Measurements from ENCODE around the gene NAGLU. TPM values are rescaled to one million over a fixed set of nuclear protein-coding genes. Genes with fewer than 3 reads are reported as not detected.

NAGLU gene
- total and polyA plus RNA-seq, 2 of the 13 experiments (the other 11 are each of a cell fraction or from before 2014, with no cell fraction given) = 28.2 to 40.1 TPM

- peak; percentile 39; the same call in 1 of the 2 replicates for TF ChIP-seq AKNA (CRISPR knock-in tag; IDR thresholded peaks at IDR 0.05; ENCODE audit: borderline replicate concordance)
- peak; percentile 3; the same call in 1 of the 2 replicates for TF ChIP-seq CHD4 (IDR thresholded peaks at IDR 0.05; ENCODE audit: borderline replicate concordance, low read length)
- TF ChIP-seq TCF12 (IDR thresholded peaks at IDR 0.05) = no peak
- TF ChIP-seq TCF12 (CRISPR knock-in tag; IDR thresholded peaks at IDR 0.05) = no peak; the same call in 1 of the 2 replicates
- no peak for TF ChIP-seq ZNF576 (CRISPR knock-in tag; IDR thresholded peaks at IDR 0.05)
- TF ChIP-seq ESRRA (CRISPR knock-in tag; IDR thresholded peaks at IDR 0.05; ENCODE audit: low read depth) = no peak; the same call in 1 of the 2 replicates
- TF ChIP-seq FOXK2 (IDR thresholded peaks at IDR 0.05) = peak; percentile 63; the same call in 1 of the 2 replicates
- TF ChIP-seq HNF1B (CRISPR knock-in tag; IDR thresholded peaks at IDR 0.05) = peak; percentile 90
- no peak for TF ChIP-seq ZNF644 (CRISPR knock-in tag; IDR thresholded peaks at IDR 0.05; ENCODE audit: low read depth)
- peak; percentile 93 for TF ChIP-seq ZNF572 (CRISPR knock-in tag; IDR thresholded peaks at IDR 0.05)
- TF ChIP-seq ZFY (CRISPR knock-in tag; IDR thresholded peaks at IDR 0.05) = no peak; the same call in 1 of the 2 replicates
- no peak for TF ChIP-seq LBX2 (CRISPR knock-in tag; IDR thresholded peaks at IDR 0.05; ENCODE audit: borderline replicate concordance)
- TF ChIP-seq TFDP1 (CRISPR knock-in tag; IDR thresholded peaks at IDR 0.05; ENCODE audit: borderline replicate concordance) = peak; percentile 69
- TF ChIP-seq RFX5 (IDR thresholded peaks at IDR 0.05; ENCODE audit: low read depth, low read length) = no peak
- no peak for TF ChIP-seq LCORL (IDR thresholded peaks at IDR 0.05)
- peak; percentile 74; the same call in 1 of the 2 replicates for TF ChIP-seq LCORL (CRISPR knock-in tag; IDR thresholded peaks at IDR 0.05)
- no peak; the same call in 1 of the 2 replicates for TF ChIP-seq MXD3 (CRISPR knock-in tag; IDR thresholded peaks at IDR 0.05)
- TF ChIP-seq ZNF205 (CRISPR knock-in tag; IDR thresholded peaks at IDR 0.05) = no peak; the same call in 1 of the 2 replicates
- TF ChIP-seq ATF7-NPFF (CRISPR knock-in tag; IDR thresholded peaks at IDR 0.05; ENCODE audit: low read depth) = peak; percentile 13
- no peak for TF ChIP-seq CERS6 (CRISPR knock-in tag; IDR thresholded peaks at IDR 0.05)
- TF ChIP-seq PITX1 (CRISPR knock-in tag; IDR thresholded peaks at IDR 0.05) = peak; percentile 70; the same call in 1 of the 2 replicates
These were observed 25.9 kb downstream of the NAGLU start, which contains the start of gene COASY (continued) for GRCh38 chr17:42561897-42562387.

All from HepG2 (cell line).